H1 (cell line): ENCODE data around the gene CCBE1. TPM values are rescaled to one million over a fixed set of nuclear protein-coding genes. Genes with fewer than 3 reads are reported as not detected.

ENCODE experiments used
- BRCA1 ChIP-seq: IDR thresholded peaks from 2 replicates; pipeline ENCODE4 v1.6.1; 2012; ENCODE audit warnings: low read depth, low read length, improper control_type of control experiment
- EGR1 ChIP-seq: IDR thresholded peaks from 2 replicates; pipeline ENCODE4 v1.6.1; 2011; ENCODE audit warnings: low read depth, low read length, borderline replicate concordance
- GABPA ChIP-seq: IDR thresholded peaks from 2 replicates; pipeline ENCODE4 v1.6.1; 2011; ENCODE audit warnings: mild to moderate bottlenecking, low read length, moderate library complexity, borderline replicate concordance; ENCODE audit not compliant: insufficient read depth
- POU5F1 ChIP-seq: IDR thresholded peaks from 2 replicates; pipeline ENCODE4 v1.6.1; 2011; ENCODE audit warnings: low read depth, mild to moderate bottlenecking, low read length, moderate library complexity
- SIN3A ChIP-seq, 2 experiments: IDR thresholded peaks in 1 of 2; conservative IDR thresholded peaks in 1 of 2; 2 replicates each; pipeline ENCODE4 v1.6.1; 2011 to 2012; ENCODE audit warnings: low read length in 2 of 2, improper control_type of control experiment in 1 of 2, low read depth in 1 of 2, mild to moderate bottlenecking in 1 of 2
- SP1 ChIP-seq: IDR thresholded peaks from 2 replicates; pipeline ENCODE4 v1.6.1; 2011; ENCODE audit warnings: low read depth, low read length
- polyA plus RNA-seq, 7 experiments: library from polyadenylated mRNA; depleted of rRNA in 3 of 7; stranded (reverse) in 5 of 7; unstranded in 2 of 7; fragments of >200 nt in 5 of 7; fragments of 200-250 nt in 2 of 7; gene quantifications; 1 replicate in 5 of 7; 2 replicates in 1 of 7; 4 replicates in 1 of 7; pipeline versions ENCODE4 v1.2.1 to v1.2.3, GENCODE V29; 2011 to 2013; ENCODE audit warnings: missing spikeins in 2 of 7, mixed read lengths in 2 of 7
- total RNA-seq: library from RNA; stranded (reverse); fragmentation: NEBNext Ultra II Directional; extraction: Animal tissue kit (Norgen Biotek cat#: 25700); gene quantifications from 2 replicates; pipeline ENCODE4 v1.2.1, GENCODE V29; 2021
- TF ChIP-seq, protein P1 (sequence below): fragments of 300-600 bp; sonication (generic); IDR thresholded peaks from 2 replicates; pipeline ENCODE4 v1.7.1; 2012; ENCODE audit warnings: low read length, moderate library complexity, mild to moderate bottlenecking, inconsistent platforms; ENCODE audit not compliant: insufficient replicate concordance

CCBE1 gene
- total and polyA plus RNA-seq, 2 of the 8 experiments (the other 6 are each of a cell fraction or from before 2014, with no cell fraction given): 2.1 to 2.6 TPM

- TF ChIP-seq, protein P1, sequence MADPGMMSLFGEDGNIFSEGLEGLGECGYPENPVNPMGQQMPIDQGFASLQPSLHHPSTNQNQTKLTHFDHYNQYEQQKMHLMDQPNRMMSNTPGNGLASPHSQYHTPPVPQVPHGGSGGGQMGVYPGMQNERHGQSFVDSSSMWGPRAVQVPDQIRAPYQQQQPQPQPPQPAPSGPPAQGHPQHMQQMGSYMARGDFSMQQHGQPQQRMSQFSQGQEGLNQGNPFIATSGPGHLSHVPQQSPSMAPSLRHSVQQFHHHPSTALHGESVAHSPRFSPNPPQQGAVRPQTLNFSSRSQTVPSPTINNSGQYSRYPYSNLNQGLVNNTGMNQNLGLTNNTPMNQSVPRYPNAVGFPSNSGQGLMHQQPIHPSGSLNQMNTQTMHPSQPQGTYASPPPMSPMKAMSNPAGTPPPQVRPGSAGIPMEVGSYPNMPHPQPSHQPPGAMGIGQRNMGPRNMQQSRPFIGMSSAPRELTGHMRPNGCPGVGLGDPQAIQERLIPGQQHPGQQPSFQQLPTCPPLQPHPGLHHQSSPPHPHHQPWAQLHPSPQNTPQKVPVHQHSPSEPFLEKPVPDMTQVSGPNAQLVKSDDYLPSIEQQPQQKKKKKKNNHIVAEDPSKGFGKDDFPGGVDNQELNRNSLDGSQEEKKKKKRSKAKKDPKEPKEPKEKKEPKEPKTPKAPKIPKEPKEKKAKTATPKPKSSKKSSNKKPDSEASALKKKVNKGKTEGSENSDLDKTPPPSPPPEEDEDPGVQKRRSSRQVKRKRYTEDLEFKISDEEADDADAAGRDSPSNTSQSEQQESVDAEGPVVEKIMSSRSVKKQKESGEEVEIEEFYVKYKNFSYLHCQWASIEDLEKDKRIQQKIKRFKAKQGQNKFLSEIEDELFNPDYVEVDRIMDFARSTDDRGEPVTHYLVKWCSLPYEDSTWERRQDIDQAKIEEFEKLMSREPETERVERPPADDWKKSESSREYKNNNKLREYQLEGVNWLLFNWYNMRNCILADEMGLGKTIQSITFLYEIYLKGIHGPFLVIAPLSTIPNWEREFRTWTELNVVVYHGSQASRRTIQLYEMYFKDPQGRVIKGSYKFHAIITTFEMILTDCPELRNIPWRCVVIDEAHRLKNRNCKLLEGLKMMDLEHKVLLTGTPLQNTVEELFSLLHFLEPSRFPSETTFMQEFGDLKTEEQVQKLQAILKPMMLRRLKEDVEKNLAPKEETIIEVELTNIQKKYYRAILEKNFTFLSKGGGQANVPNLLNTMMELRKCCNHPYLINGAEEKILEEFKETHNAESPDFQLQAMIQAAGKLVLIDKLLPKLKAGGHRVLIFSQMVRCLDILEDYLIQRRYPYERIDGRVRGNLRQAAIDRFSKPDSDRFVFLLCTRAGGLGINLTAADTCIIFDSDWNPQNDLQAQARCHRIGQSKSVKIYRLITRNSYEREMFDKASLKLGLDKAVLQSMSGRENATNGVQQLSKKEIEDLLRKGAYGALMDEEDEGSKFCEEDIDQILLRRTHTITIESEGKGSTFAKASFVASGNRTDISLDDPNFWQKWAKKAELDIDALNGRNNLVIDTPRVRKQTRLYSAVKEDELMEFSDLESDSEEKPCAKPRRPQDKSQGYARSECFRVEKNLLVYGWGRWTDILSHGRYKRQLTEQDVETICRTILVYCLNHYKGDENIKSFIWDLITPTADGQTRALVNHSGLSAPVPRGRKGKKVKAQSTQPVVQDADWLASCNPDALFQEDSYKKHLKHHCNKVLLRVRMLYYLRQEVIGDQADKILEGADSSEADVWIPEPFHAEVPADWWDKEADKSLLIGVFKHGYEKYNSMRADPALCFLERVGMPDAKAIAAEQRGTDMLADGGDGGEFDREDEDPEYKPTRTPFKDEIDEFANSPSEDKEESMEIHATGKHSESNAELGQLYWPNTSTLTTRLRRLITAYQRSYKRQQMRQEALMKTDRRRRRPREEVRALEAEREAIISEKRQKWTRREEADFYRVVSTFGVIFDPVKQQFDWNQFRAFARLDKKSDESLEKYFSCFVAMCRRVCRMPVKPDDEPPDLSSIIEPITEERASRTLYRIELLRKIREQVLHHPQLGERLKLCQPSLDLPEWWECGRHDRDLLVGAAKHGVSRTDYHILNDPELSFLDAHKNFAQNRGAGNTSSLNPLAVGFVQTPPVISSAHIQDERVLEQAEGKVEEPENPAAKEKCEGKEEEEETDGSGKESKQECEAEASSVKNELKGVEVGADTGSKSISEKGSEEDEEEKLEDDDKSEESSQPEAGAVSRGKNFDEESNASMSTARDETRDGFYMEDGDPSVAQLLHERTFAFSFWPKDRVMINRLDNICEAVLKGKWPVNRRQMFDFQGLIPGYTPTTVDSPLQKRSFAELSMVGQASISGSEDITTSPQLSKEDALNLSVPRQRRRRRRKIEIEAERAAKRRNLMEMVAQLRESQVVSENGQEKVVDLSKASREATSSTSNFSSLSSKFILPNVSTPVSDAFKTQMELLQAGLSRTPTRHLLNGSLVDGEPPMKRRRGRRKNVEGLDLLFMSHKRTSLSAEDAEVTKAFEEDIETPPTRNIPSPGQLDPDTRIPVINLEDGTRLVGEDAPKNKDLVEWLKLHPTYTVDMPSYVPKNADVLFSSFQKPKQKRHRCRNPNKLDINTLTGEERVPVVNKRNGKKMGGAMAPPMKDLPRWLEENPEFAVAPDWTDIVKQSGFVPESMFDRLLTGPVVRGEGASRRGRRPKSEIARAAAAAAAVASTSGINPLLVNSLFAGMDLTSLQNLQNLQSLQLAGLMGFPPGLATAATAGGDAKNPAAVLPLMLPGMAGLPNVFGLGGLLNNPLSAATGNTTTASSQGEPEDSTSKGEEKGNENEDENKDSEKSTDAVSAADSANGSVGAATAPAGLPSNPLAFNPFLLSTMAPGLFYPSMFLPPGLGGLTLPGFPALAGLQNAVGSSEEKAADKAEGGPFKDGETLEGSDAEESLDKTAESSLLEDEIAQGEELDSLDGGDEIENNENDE: no peak
- TF ChIP-seq BRCA1: no peak
- TF ChIP-seq SIN3A (conservative IDR thresholded peaks at IDR 0.05 in 1 of 2, IDR thresholded peaks at IDR 0.05 in 1 of 2; ENCODE audit: low read depth in 1 of 2, low read length in 2 of 2): no peak
- TF ChIP-seq EGR1: no peak
- TF ChIP-seq POU5F1: no peak
- TF ChIP-seq GABPA: no peak
- TF ChIP-seq SP1: no peak
These were observed 27.2 kb downstream of the CCBE1 start (continued) for GRCh38 chr18:59669872-59670657.
